WTC11 (cell line): ENCODE data around the gene ATP10D. TPM values are rescaled to one million over a fixed set of nuclear protein-coding genes. Genes with fewer than 3 reads are reported as not detected.

Source experiments
- ATAC-seq: fragments of 200-7000 bp; cut with Tn5 transposase; 2 replicates; pipeline ENCODE4 v1.10.0; 2021; ENCODE audit warnings: mild to moderate bottlenecking, moderate library complexity
- CTCF ChIA-PET: fragments of 300-600 bp; sonication (Branson Sonifier 250); formaldehyde crosslinking; loops from one replicate; lab custom pipeline; 2021; ENCODE audit warnings: antibody characterized with exemption; lab: Charles Lee
- POLR2A ChIA-PET: fragments of 350-600 bp; sonication (Branson Sonifier 250); formaldehyde crosslinking; loops from one replicate; lab custom pipeline; 2021; ENCODE audit warnings: antibody characterized with exemption; lab: Charles Lee
- DNase-seq: peaks from one replicate; pipeline ENCODE4 v3.0.0; 2021; ENCODE audit warnings: low spot score
- H3K27ac Mint-ChIP-seq: 2 replicates; pipeline ENCODE4 v1.8.0; 2021; ENCODE audit warnings: mixed read lengths
- H3K27me3 Mint-ChIP-seq: 2 replicates; pipeline ENCODE4 v1.8.0; 2021; ENCODE audit warnings: low read depth, mild to moderate bottlenecking, moderate library complexity, mixed read lengths
- H3K36me3 Mint-ChIP-seq: 2 replicates; pipeline ENCODE4 v1.8.0; 2021; ENCODE audit warnings: mixed read lengths
- H3K4me1 Mint-ChIP-seq: 2 replicates; pipeline ENCODE4 v1.8.0; 2022; ENCODE audit warnings: mixed read lengths
- H3K4me3 Mint-ChIP-seq: 2 replicates; pipeline ENCODE4 v1.8.0; 2021; ENCODE audit warnings: mild to moderate bottlenecking, moderate library complexity, mixed read lengths
- H3K9me3 Mint-ChIP-seq: 2 replicates; pipeline ENCODE4 v1.8.0; 2021; ENCODE audit warnings: mixed read lengths
- HMGA2 ChIP-seq: fragments of 250-450 bp; sonication (Bioruptor Pico); IDR thresholded peaks from 2 replicates; pipeline ENCODE4 v1.4.0; 2021; ENCODE audit warnings: mild to moderate bottlenecking, moderate library complexity
- KAT7 ChIP-seq: sonication (generic); formaldehyde crosslinking; IDR thresholded peaks from 2 replicates; pipeline ENCODE4 v1.8.1; 2023; ENCODE audit warnings: missing genetic modification reagents, mild to moderate bottlenecking, borderline replicate concordance
- SMAD3 ChIP-seq: sonication (generic); formaldehyde crosslinking; IDR thresholded peaks from 2 replicates; pipeline ENCODE4 v1.8.0; 2022; ENCODE audit warnings: missing genetic modification reagents, mild to moderate bottlenecking, borderline replicate concordance
- SOX15 ChIP-seq: fragments of 250-450 bp; sonication (Bioruptor Pico); IDR thresholded peaks from 2 replicates; pipeline ENCODE4 v1.9.0; 2021; ENCODE audit warnings: mild to moderate bottlenecking
- ZNF396 ChIP-seq: fragments of 250-450 bp; sonication (Bioruptor Pico); IDR thresholded peaks from 2 replicates; pipeline ENCODE4 v1.8.0; 2021; ENCODE audit warnings: mild to moderate bottlenecking, moderate library complexity, borderline replicate concordance
- total RNA-seq: library from RNA; stranded (reverse); gene quantifications from 3 replicates; pipeline ENCODE4 v1.2.3, GENCODE V29; 2021
- TF ChIP-seq, protein P1 (sequence below): sonication (generic); formaldehyde crosslinking; IDR thresholded peaks from 2 replicates; pipeline ENCODE4 v1.8.1; 2023; ENCODE audit warnings: mild to moderate bottlenecking, missing genetic modification reagents, moderate library complexity
- TF ChIP-seq, protein P2 (sequence below): sonication (generic); formaldehyde crosslinking; conservative IDR thresholded peaks from 2 replicates; pipeline ENCODE4 v1.8.1; 2022; ENCODE audit warnings: mild to moderate bottlenecking, missing genetic modification reagents
- TF ChIP-seq, protein P3 (sequence below): sonication (generic); formaldehyde crosslinking; IDR thresholded peaks from 2 replicates; pipeline ENCODE4 v1.8.1; 2022; ENCODE audit warnings: mild to moderate bottlenecking, moderate library complexity, missing genetic modification reagents

The ATP10D gene
- total RNA-seq, 1 experiment from 2014 or later, result 3.1 TPM

DNA sequence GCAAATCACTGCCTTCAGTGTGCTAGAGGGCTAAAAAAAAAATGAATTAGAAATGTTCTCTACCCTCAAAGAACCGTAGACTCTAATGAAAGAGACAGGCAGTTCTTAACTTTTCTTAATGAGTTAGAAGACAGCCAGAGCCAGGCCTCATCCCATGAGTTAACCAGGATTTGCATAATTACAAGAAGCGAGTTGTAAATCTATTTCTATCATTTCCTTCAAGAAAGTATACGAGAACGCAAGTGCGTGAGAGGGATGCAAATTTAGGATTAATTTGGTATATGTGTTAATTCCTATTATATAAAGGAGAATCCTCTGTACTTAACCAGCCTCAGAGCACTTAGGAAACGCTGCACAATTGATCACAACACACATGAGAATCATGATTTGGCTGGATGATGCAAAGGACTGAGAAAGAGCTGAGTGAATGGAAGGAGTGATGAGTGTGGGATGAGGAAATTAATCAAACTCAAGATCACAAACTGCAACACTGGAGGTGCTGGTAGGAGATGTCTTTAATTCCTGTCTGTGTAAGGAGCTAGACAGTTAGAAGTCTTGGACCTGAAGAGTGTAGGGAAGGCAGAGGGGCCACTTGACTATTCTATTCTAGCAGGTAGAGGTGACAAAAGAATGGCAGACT, 157.2 kb downstream of the ATP10D start:
- peaks cover 3% of the 10 kb centered on the region; the same call in 1 of the 2 replicates for H3K27me3 Mint-ChIP-seq
- TF ChIP-seq, protein P1, sequence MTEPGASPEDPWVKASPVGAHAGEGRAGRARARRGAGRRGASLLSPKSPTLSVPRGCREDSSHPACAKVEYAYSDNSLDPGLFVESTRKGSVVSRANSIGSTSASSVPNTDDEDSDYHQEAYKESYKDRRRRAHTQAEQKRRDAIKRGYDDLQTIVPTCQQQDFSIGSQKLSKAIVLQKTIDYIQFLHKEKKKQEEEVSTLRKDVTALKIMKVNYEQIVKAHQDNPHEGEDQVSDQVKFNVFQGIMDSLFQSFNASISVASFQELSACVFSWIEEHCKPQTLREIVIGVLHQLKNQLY (CRISPR knock-in tag), result no peak
- TF ChIP-seq SOX15 (CRISPR knock-in tag) (no peak), KAT7 (CRISPR knock-in tag) (no peak), HMGA2 (CRISPR knock-in tag) (no peak), ZNF396 (CRISPR knock-in tag) (no peak), SMAD3 (CRISPR knock-in tag) (no peak)
- TF ChIP-seq, protein P2, sequence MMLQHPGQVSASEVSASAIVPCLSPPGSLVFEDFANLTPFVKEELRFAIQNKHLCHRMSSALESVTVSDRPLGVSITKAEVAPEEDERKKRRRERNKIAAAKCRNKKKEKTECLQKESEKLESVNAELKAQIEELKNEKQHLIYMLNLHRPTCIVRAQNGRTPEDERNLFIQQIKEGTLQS, result no peak
- TF ChIP-seq, protein P3, sequence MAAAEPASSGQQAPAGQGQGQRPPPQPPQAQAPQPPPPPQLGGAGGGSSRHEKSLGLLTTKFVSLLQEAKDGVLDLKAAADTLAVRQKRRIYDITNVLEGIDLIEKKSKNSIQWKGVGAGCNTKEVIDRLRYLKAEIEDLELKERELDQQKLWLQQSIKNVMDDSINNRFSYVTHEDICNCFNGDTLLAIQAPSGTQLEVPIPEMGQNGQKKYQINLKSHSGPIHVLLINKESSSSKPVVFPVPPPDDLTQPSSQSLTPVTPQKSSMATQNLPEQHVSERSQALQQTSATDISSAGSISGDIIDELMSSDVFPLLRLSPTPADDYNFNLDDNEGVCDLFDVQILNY, result no peak
- ChIA-PET POLR2A (no interaction called here), CTCF (interaction anchor here (1.6 kb wide), 1 partner anchor 194 kb away, joined by 8 read pairs; no protein-coding TSS in a partner anchor)
- H3K4me1 Mint-ChIP-seq, result peaks cover 7% of the 10 kb centered on the region
- H3K9me3 Mint-ChIP-seq, result peaks cover 15% of the 10 kb centered on the region
- ATAC-seq, result no peak
- peaks cover 17% of the 10 kb centered on the region for H3K36me3 Mint-ChIP-seq
- H3K27ac Mint-ChIP-seq, result no peak overlapping the region
- DNase-seq, result no peak
- H3K4me3 Mint-ChIP-seq, result no peak overlapping the region

Other genes with a start within 250 kb of the ATP10D start
- 7.1 to 8.1 TPM (median 8.1 TPM) in 3 replicates for gene COMMD8, start 21.6 kb upstream of the ATP10D start, total RNA-seq